ENCODE data around the gene INTS4.
"Not testable (repeated sequence)": the region's sequence is repeated elsewhere in the genome, so short reads cannot be mapped to it uniquely, and the experiment has no call there.

DNA sequence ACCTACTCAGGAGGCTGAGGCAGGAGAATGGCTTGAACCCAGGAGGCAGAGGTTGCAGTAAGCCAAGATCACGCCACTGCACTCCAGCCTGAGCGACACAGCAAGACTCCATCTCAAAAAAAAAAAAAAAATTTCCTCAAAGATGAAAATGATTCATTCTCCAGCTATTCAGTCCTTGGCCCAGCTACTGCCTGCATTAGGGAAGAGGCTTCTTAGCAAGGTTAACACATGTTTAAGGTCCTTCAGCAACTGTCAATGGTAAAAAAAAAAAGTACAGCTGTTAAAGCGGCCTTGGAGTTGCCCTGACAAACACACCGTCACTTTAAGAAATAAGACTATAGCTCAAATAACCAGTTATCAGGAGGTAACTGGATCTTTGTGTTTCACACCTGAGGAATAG lies 116.2 kb downstream of the INTS4 start:
- not testable (repeated sequence) for TF ChIP-seq JUNB (IDR thresholded peaks at IDR 0.05; ENCODE audit: unreplicated experiment); EZH2phosphoT487 (IDR thresholded peaks at IDR 0.05; ENCODE audit: unreplicated experiment); POLR2AphosphoS5 (IDR thresholded peaks at IDR 0.05; ENCODE audit: low read depth); CREB1 (CRISPR knock-in tag; IDR thresholded peaks at IDR 0.05; ENCODE audit: low read depth)
- TF ChIP-seq, protein P1, sequence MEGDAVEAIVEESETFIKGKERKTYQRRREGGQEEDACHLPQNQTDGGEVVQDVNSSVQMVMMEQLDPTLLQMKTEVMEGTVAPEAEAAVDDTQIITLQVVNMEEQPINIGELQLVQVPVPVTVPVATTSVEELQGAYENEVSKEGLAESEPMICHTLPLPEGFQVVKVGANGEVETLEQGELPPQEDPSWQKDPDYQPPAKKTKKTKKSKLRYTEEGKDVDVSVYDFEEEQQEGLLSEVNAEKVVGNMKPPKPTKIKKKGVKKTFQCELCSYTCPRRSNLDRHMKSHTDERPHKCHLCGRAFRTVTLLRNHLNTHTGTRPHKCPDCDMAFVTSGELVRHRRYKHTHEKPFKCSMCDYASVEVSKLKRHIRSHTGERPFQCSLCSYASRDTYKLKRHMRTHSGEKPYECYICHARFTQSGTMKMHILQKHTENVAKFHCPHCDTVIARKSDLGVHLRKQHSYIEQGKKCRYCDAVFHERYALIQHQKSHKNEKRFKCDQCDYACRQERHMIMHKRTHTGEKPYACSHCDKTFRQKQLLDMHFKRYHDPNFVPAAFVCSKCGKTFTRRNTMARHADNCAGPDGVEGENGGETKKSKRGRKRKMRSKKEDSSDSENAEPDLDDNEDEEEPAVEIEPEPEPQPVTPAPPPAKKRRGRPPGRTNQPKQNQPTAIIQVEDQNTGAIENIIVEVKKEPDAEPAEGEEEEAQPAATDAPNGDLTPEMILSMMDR (conservative IDR thresholded peaks at IDR 0.05; ENCODE audit: low read depth in 2 of 2), result not testable (repeated sequence)

All from GM23338 (cell line).